K562 (cell line): ENCODE results near the gene SERPINB2. TPM values are rescaled to one million over a fixed set of nuclear protein-coding genes. Genes with fewer than 3 reads are reported as not detected.

ENCODE experiments used
- ATAC-seq: fragments of 200-7000 bp; cut with Tn5 transposase; 3 replicates; pipeline ENCODE4 v1.9.1; 2020; ENCODE audit warnings: moderate library complexity
- BruUV-seq: library from RNA; stranded (reverse); fragments of 400-500 nt; replicated peaks from 2 replicates; lab custom pipeline; 2021; lab: Mats Ljungman, UMichigan
- CTCF ChIA-PET: fragments of 300-600 bp; formaldehyde crosslinking; extraction: SDS; loops from one replicate; lab custom pipeline; 2021; ENCODE audit warnings: low intra/inter-chr PET ratio; lab: Yijun Ruan, JAX
- POLR2A ChIA-PET: fragments of 300-600, 350-650 bp; sonication (Branson Sonifier 250); formaldehyde crosslinking; extraction: SDS; loops from one replicate; lab custom pipeline; 2021; ENCODE audit warnings: antibody characterized with exemption, inconsistent platforms; lab: Yijun Ruan, JAX
- DNase-seq, 4 experiments: peaks; one replicate each; pipeline versions ENCODE4 v3.0.0 to v3.0.0-alpha.2; 2011 to 2018; ENCODE audit warnings: low spot score in 3 of 4, mixed read lengths in 3 of 4; ENCODE audit errors: extremely low read depth in 1 of 4
- FAIRE-seq: peaks from 2 replicates; lab custom pipeline; 2011; peaks lifted over from hg19 to GRCh38; lab: Jason Lieb, UNC
- H2AFZ ChIP-seq: 2 replicates; pipeline ENCODE4 v1.6.0; 2011; ENCODE audit warnings: low read depth, low read length, control low read depth, inconsistent platforms
- H3K27ac ChIP-seq: fragments of 200-600 bp; 3 replicates; pipeline ENCODE4 v1.8.0; 2011; ENCODE audit warnings: low read depth, mild to moderate bottlenecking, control low read depth, inconsistent platforms, low read length, moderate library complexity, mixed read lengths; ENCODE audit errors: extremely low read depth
- H3K27me3 ChIP-seq, 2 experiments: fragments of 300-600 bp in 1 of 2; 2 replicates in 1 of 2; 3 replicates in 1 of 2; pipeline versions ENCODE4 v1.6.0 to v1.8.0; 2011; ENCODE audit warnings: inconsistent platforms in 2 of 2, low read length in 2 of 2, mild to moderate bottlenecking in 1 of 2, mixed read lengths in 1 of 2, moderate library complexity in 1 of 2; ENCODE audit not compliant: control insufficient read depth in 2 of 2, insufficient read depth in 2 of 2
- H3K36me3 ChIP-seq: fragments of 300-600 bp; 3 replicates; pipeline ENCODE4 v1.8.0; 2011; ENCODE audit warnings: mild to moderate bottlenecking, low read length, inconsistent platforms; ENCODE audit not compliant: control insufficient read depth, insufficient read depth
- H3K4me1 ChIP-seq, 2 experiments: fragments of 200-600 bp in 1 of 2; replicated peaks in 1 of 2; 2 replicates in 1 of 2; 3 replicates in 1 of 2; pipeline versions ENCODE4 v1.5.1 to v1.8.0; 2011; ENCODE audit warnings: inconsistent platforms in 2 of 2, low read length in 2 of 2, mild to moderate bottlenecking in 1 of 2, mixed read lengths in 1 of 2, moderate library complexity in 1 of 2; ENCODE audit not compliant: control insufficient read depth in 2 of 2, insufficient read depth in 2 of 2
- H3K4me2 ChIP-seq: 2 replicates; pipeline ENCODE4 v1.6.1; 2011; ENCODE audit warnings: low read length, control low read depth, inconsistent platforms, mixed read lengths; ENCODE audit not compliant: insufficient read depth
- H3K4me3 ChIP-seq: fragments of 200-600 bp; sonication (generic), shearing (Covaris generic); 2 replicates; pipeline ENCODE4 v1.5.1; 2016; ENCODE audit warnings: control low read depth, inconsistent platforms
- H3K79me2 ChIP-seq: fragments of 200-600 bp; 3 replicates; pipeline ENCODE4 v1.8.0; 2011; ENCODE audit warnings: low read length, inconsistent platforms; ENCODE audit not compliant: control insufficient read depth, insufficient read depth
- H3K9ac ChIP-seq, 2 experiments: 2 replicates each; pipeline versions ENCODE4 v1.6.0 to v1.6.1; 2011; ENCODE audit warnings: low read depth in 2 of 2, low read length in 2 of 2, control low read depth in 1 of 2, inconsistent platforms in 1 of 2, mild to moderate bottlenecking in 1 of 2, mixed read lengths in 1 of 2; ENCODE audit not compliant: insufficient read depth in 1 of 2
- H3K9me1 ChIP-seq: one replicate; pipeline ENCODE4 v1.6.0; 2011; ENCODE audit warnings: inconsistent platforms, mild to moderate bottlenecking, low read length, moderate library complexity; ENCODE audit not compliant: control insufficient read depth, insufficient read depth
- H3K9me3 ChIP-seq: replicated peaks from 2 replicates; pipeline ENCODE4 v1.5.1; 2011; ENCODE audit warnings: low read depth, low read length, inconsistent platforms; ENCODE audit not compliant: control insufficient read depth, insufficient read depth
- H4K20me1 ChIP-seq: replicated peaks from 2 replicates; pipeline ENCODE4 v1.6.1; 2011; ENCODE audit warnings: low read length, inconsistent platforms, mixed read lengths; ENCODE audit not compliant: control insufficient read depth, insufficient read depth
- BRD9 ChIP-seq: fragments of 450-650 bp; IDR thresholded peaks from 2 replicates; pipeline ENCODE4 v1.6.1; 2018; ENCODE audit warnings: low read depth; ENCODE audit not compliant: partially characterized antibody
- CBX2 ChIP-seq: fragments of 200-600 bp; sonication (generic); IDR thresholded peaks from one replicate; pipeline ENCODE4 v1.6.1; 2012; ENCODE audit warnings: mild to moderate bottlenecking, low read length, inconsistent platforms; ENCODE audit not compliant: insufficient read depth, poor library complexity, severe bottlenecking
- HDAC2 ChIP-seq: fragments of 450-650 bp; IDR thresholded peaks from 2 replicates; pipeline ENCODE4 v1.6.1; 2016; ENCODE audit warnings: mild to moderate bottlenecking
- MYBL2 ChIP-seq, 2 experiments: fragments of 450-650 bp in 1 of 2; sonication (generic) in 1 of 2; formaldehyde crosslinking in 1 of 2; IDR thresholded peaks; 2 replicates each; pipeline versions ENCODE4 v1.6.1 to v1.8.1; 2017 to 2022; ENCODE audit warnings: borderline replicate concordance in 1 of 2, inconsistent platforms in 1 of 2, low read depth in 1 of 2, mild to moderate bottlenecking in 1 of 2, missing genetic modification reagents in 1 of 2, moderate library complexity in 1 of 2
- NFYB ChIP-seq: IDR thresholded peaks from 2 replicates; pipeline ENCODE4 v1.6.1; 2011; ENCODE audit warnings: mild to moderate bottlenecking, moderate library complexity; ENCODE audit not compliant: insufficient read length; ENCODE audit errors: extremely low read depth
- NR2C1 ChIP-seq, 2 experiments: fragments of 450-650 bp; IDR thresholded peaks; 2 replicates each; pipeline ENCODE4 v1.6.1; 2017; ENCODE audit warnings: mild to moderate bottlenecking in 2 of 2, antibody characterized with exemption in 1 of 2, inconsistent platforms in 1 of 2, missing compliant biosample characterization in 1 of 2, missing genetic modification characterization in 1 of 2
- ZNF124 ChIP-seq: sonication (generic); formaldehyde crosslinking; IDR thresholded peaks from 2 replicates; pipeline ENCODE4 v1.8.1; 2022; ENCODE audit warnings: missing genetic modification reagents
- ZNF77 ChIP-seq: fragments of 250-450 bp; sonication (Bioruptor Pico); IDR thresholded peaks from 2 replicates; pipeline ENCODE4 v1.5.0; 2020
- WGBS: fragments of 100-300 bp; shearing (Covaris generic); methylation state at CpG from one replicate; pipeline ENCODE4 v1.1.6; 2016; ENCODE audit warnings: low coverage, mixed read lengths; ENCODE audit not compliant: insufficient coverage; ENCODE audit errors: missing lambda C conversion rate; 5-methylcytosine and 5-hydroxymethylcytosine counted together
- in situ Hi-C: fragments of 300-500 bp; cut with MboI; formaldehyde crosslinking; loops from 4 replicates; pipeline ENCODE4 v1.15.0; 2018; ENCODE audit warnings: inconsistent platforms, mixed read lengths
- intact Hi-C: fragments of 100-400 bp; cut with micrococcal nuclease; formaldehyde crosslinking; loops from 2 replicates; pipeline ENCODE4 v1.14.2; 2022
- polyA plus RNA-seq, 8 experiments: library from polyadenylated mRNA; depleted of rRNA in 4 of 8; stranded (reverse) in 5 of 8; unstranded in 3 of 8; fragments of >200 nt; fragmentation: Nextera tagmentation in 2 of 8; fragmentation: Illumina TruSeq in 1 of 8; extraction: Ambion mirVana in 2 of 8; extraction: Trizol in 1 of 8; gene quantifications; 2 replicates each; pipeline versions ENCODE4 v1.2.1 to v1.2.3, GENCODE V29; 2011 to 2014; ENCODE audit warnings: inconsistent platforms in 1 of 8, missing spikeins in 1 of 8
- total RNA-seq, 7 experiments: library from RNA; depleted of rRNA in 6 of 7; stranded (reverse); fragments of >200 nt in 6 of 7; fragmentation: Illumina TruSeq in 2 of 7; extraction: Trizol in 2 of 7; gene quantifications; 2 replicates each; pipeline versions ENCODE4 v1.2.1 to v1.2.3, GENCODE V29; 2011 to 2021; ENCODE audit warnings: low replicate concordance in 1 of 7
- TF ChIP-seq, protein P1 (sequence below): sonication (generic); formaldehyde crosslinking; IDR thresholded peaks from 2 replicates; pipeline ENCODE4 v1.8.0; 2022; ENCODE audit warnings: missing genetic modification reagents, mild to moderate bottlenecking, borderline replicate concordance
- TF ChIP-seq, protein P2 (sequence below): sonication (generic); formaldehyde crosslinking; IDR thresholded peaks from 2 replicates; pipeline ENCODE4 v1.8.1; 2023; ENCODE audit warnings: missing genetic modification reagents, mild to moderate bottlenecking, borderline replicate concordance

The SERPINB2 gene
- total and polyA plus RNA-seq, 9 of the 15 experiments (the other 6 are each of a cell fraction or from before 2014, with no cell fraction given), result 0.03 to 0.13 (median 0.09) TPM; not detected in 5

DNA sequence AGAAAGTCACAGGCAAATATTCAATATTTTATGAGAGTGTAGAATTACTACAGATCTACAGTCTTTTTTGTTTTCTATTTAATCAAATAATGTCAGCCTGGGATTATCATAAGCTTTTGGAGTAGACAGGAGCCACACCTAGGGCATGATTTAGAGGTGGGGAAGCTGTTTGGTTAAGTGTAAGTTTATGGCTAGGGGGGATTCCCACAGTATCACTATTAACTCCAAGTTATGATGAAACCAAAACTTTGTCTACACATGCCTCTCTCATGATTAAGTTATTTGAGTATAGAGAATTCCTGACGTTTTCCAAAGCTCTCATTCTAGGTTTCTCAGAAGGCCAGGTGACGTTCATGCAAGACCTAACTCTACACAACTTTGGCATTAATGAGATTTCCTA lies 22.4 kb downstream of the SERPINB2 start:
- in situ Hi-C loops (no loop called here), intact Hi-C loops (no loop called here)
- H3K36me3 ChIP-seq, result no peaks in the 10 kb centered on the region
- H3K27me3 ChIP-seq, result no peaks in the 10 kb centered on the region
- no TSS peak for BruUV-seq
- no peak overlapping the region for H3K4me2 ChIP-seq
- 0% methylated on average over 2 of the region's 2 CpGs for WGBS
- ATAC-seq (no peak), DNase-seq (no peak), FAIRE-seq (no peak)
- no peaks in the 10 kb centered on the region for H3K9me1 ChIP-seq
- no peaks in the 10 kb centered on the region for H3K79me2 ChIP-seq
- H2AFZ ChIP-seq, result no peak overlapping the region
- no peak overlapping the region for H3K27ac ChIP-seq
- ChIA-PET POLR2A (no interaction called here), CTCF (no interaction called here)
- H3K9me3 ChIP-seq, result no peaks in the 10 kb centered on the region
- no peak overlapping the region for H3K4me3 ChIP-seq
- no peaks in the 10 kb centered on the region for H4K20me1 ChIP-seq
- TF ChIP-seq ZNF124 (no peak), HDAC2 (no peak)
- no peaks in the 10 kb centered on the region for H3K4me1 ChIP-seq
- H3K9ac ChIP-seq, result no peak overlapping the region

DNA sequence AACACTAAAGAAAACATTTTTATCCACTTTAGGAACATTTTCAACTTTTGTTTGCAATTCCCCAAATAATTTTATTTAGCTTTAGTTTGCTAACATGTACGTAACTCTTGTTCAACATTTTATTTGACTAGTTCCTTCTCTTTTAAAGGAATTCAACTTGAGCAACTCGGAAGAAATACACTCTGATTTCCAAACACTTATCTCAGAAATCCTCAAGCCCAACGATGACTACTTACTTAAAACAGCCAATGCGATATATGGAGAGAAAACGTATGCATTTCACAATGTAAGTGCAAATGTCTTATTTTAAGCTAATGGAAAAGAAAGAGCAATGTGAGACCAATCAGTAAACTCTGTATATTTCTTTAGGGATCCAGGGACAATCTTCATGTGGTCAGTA lies 30.3 kb downstream of the SERPINB2 start:
- intact Hi-C loops, result no loop called here
- 0% methylated on average over 4 of the region's 5 CpGs for WGBS
- TF ChIP-seq, protein P1, sequence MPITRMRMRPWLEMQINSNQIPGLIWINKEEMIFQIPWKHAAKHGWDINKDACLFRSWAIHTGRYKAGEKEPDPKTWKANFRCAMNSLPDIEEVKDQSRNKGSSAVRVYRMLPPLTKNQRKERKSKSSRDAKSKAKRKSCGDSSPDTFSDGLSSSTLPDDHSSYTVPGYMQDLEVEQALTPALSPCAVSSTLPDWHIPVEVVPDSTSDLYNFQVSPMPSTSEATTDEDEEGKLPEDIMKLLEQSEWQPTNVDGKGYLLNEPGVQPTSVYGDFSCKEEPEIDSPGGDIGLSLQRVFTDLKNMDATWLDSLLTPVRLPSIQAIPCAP (CRISPR knock-in tag), result no peak
- TF ChIP-seq NR2C1 (IDR thresholded peaks at IDR 0.05) (no peak), NR2C1 (tag; IDR thresholded peaks at IDR 0.05) (no peak), BRD9 (no peak), CBX2 (no peak), ZNF77 (no peak), MYBL2 (IDR thresholded peaks at IDR 0.05; ENCODE audit: low read depth) (no peak), MYBL2 (CRISPR knock-in tag; IDR thresholded peaks at IDR 0.05; ENCODE audit: borderline replicate concordance) (no peak), NFYB (no peak)
- TF ChIP-seq, protein P2, sequence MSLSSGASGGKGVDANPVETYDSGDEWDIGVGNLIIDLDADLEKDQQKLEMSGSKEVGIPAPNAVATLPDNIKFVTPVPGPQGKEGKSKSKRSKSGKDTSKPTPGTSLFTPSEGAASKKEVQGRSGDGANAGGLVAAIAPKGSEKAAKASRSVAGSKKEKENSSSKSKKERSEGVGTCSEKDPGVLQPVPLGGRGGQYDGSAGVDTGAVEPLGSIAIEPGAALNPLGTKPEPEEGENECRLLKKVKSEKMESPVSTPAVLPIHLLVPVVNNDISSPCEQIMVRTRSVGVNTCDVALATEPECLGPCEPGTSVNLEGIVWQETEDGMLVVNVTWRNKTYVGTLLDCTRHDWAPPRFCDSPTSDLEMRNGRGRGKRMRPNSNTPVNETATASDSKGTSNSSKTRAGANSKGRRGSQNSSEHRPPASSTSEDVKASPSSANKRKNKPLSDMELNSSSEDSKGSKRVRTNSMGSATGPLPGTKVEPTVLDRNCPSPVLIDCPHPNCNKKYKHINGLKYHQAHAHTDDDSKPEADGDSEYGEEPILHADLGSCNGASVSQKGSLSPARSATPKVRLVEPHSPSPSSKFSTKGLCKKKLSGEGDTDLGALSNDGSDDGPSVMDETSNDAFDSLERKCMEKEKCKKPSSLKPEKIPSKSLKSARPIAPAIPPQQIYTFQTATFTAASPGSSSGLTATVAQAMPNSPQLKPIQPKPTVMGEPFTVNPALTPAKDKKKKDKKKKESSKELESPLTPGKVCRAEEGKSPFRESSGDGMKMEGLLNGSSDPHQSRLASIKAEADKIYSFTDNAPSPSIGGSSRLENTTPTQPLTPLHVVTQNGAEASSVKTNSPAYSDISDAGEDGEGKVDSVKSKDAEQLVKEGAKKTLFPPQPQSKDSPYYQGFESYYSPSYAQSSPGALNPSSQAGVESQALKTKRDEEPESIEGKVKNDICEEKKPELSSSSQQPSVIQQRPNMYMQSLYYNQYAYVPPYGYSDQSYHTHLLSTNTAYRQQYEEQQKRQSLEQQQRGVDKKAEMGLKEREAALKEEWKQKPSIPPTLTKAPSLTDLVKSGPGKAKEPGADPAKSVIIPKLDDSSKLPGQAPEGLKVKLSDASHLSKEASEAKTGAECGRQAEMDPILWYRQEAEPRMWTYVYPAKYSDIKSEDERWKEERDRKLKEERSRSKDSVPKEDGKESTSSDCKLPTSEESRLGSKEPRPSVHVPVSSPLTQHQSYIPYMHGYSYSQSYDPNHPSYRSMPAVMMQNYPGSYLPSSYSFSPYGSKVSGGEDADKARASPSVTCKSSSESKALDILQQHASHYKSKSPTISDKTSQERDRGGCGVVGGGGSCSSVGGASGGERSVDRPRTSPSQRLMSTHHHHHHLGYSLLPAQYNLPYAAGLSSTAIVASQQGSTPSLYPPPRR (CRISPR knock-in tag), result no peak

More for the DNA sequence above, 30.3 kb downstream of the SERPINB2 start:
- in situ Hi-C loops, result no loop called here
- FAIRE-seq, result no peak
- H3K4me2 ChIP-seq, result no peak overlapping the region
- no peaks in the 10 kb centered on the region for H3K9me1 ChIP-seq
- H4K20me1 ChIP-seq, result no peaks in the 10 kb centered on the region
- no peak overlapping the region for H3K4me3 ChIP-seq
- no TSS peak for BruUV-seq
- POLR2A ChIA-PET, result no interaction called here
- no peak overlapping the region for H3K27ac ChIP-seq
- H3K9me3 ChIP-seq, result no peaks in the 10 kb centered on the region
- H3K79me2 ChIP-seq, result no peaks in the 10 kb centered on the region
- no peaks in the 10 kb centered on the region for H3K36me3 ChIP-seq
- no peak for DNase-seq
- no peak overlapping the region for H3K9ac ChIP-seq
- no peak overlapping the region for H2AFZ ChIP-seq
- ATAC-seq, result no peak
- H3K27me3 ChIP-seq, result no peaks in the 10 kb centered on the region
- H3K4me1 ChIP-seq, result no peaks in the 10 kb centered on the region
- CTCF ChIA-PET, result no interaction called here
